ENCODE data around the gene RFTN1. TPM values are rescaled to one million over a fixed set of nuclear protein-coding genes. Genes with fewer than 3 reads are reported as not detected.
A peak's percentile ranks its signal among the peaks of the same experiment; 100 is the strongest.

The RFTN1 gene
- total and polyA plus RNA-seq, 10 of the 15 experiments (the other 5 are each of a cell fraction or from before 2014, with no cell fraction given): 20.6 to 213 (median 147) TPM

DNA sequence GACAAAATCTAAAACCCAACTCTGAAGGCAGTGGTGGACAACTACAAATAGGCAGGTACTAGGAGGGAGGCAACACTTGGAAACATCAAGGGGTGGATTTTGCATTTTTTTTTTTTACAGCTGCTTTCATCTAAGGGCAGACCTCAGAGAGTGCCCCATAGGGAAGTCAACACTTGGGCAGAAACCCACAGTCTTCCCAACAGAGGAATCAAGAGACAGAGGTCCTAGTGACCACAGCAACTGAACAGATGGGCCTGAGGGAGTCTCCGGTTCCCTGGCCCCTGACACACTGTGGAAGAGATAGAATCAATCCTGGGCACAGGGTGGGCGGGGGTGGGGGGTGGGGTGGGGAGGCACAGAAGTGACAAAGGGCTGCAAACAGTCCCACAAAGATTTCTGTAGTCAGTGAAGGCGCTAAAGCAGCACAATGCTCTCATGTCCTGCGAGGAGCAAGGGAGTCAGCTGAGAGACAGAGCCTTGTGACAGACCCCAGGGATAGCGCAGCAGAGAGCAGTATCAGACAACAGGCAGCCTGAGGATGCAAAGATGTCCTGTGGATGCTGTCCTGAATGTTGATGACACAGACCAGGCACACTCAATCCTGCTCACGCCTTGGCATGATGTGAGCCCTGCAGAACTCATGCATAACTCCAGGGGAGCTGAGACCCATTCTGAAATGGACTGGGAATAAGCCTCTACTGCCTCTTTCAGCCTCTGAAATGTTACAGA, 6.9 kb upstream of the RFTN1 start (continued):
- TF ChIP-seq IRF3 (IDR thresholded peaks at IDR 0.05) (no peak), TCF12 (IDR thresholded peaks at IDR 0.05; ENCODE audit: low read depth, low read length) (no peak), BMI1 (IDR thresholded peaks at IDR 0.05; ENCODE audit: borderline replicate concordance) (no peak), RB1 (IDR thresholded peaks at IDR 0.05; ENCODE audit: borderline replicate concordance) (no peak; the same call in 1 of the 2 replicates), USF1 (IDR thresholded peaks at IDR 0.05; ENCODE audit: borderline replicate concordance, extremely low read length, insufficient read depth, low read depth, low read length) (no peak), LARP7 (IDR thresholded peaks at IDR 0.05) (peak; percentile 89), ESRRA (IDR thresholded peaks at IDR 0.05; ENCODE audit: low read length) (no peak)
- TF ChIP-seq, protein P1, sequence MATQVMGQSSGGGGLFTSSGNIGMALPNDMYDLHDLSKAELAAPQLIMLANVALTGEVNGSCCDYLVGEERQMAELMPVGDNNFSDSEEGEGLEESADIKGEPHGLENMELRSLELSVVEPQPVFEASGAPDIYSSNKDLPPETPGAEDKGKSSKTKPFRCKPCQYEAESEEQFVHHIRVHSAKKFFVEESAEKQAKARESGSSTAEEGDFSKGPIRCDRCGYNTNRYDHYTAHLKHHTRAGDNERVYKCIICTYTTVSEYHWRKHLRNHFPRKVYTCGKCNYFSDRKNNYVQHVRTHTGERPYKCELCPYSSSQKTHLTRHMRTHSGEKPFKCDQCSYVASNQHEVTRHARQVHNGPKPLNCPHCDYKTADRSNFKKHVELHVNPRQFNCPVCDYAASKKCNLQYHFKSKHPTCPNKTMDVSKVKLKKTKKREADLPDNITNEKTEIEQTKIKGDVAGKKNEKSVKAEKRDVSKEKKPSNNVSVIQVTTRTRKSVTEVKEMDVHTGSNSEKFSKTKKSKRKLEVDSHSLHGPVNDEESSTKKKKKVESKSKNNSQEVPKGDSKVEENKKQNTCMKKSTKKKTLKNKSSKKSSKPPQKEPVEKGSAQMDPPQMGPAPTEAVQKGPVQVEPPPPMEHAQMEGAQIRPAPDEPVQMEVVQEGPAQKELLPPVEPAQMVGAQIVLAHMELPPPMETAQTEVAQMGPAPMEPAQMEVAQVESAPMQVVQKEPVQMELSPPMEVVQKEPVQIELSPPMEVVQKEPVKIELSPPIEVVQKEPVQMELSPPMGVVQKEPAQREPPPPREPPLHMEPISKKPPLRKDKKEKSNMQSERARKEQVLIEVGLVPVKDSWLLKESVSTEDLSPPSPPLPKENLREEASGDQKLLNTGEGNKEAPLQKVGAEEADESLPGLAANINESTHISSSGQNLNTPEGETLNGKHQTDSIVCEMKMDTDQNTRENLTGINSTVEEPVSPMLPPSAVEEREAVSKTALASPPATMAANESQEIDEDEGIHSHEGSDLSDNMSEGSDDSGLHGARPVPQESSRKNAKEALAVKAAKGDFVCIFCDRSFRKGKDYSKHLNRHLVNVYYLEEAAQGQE (IDR thresholded peaks at IDR 0.05; ENCODE audit: low read depth, low read length): no peak
- TF ChIP-seq, protein P2, sequence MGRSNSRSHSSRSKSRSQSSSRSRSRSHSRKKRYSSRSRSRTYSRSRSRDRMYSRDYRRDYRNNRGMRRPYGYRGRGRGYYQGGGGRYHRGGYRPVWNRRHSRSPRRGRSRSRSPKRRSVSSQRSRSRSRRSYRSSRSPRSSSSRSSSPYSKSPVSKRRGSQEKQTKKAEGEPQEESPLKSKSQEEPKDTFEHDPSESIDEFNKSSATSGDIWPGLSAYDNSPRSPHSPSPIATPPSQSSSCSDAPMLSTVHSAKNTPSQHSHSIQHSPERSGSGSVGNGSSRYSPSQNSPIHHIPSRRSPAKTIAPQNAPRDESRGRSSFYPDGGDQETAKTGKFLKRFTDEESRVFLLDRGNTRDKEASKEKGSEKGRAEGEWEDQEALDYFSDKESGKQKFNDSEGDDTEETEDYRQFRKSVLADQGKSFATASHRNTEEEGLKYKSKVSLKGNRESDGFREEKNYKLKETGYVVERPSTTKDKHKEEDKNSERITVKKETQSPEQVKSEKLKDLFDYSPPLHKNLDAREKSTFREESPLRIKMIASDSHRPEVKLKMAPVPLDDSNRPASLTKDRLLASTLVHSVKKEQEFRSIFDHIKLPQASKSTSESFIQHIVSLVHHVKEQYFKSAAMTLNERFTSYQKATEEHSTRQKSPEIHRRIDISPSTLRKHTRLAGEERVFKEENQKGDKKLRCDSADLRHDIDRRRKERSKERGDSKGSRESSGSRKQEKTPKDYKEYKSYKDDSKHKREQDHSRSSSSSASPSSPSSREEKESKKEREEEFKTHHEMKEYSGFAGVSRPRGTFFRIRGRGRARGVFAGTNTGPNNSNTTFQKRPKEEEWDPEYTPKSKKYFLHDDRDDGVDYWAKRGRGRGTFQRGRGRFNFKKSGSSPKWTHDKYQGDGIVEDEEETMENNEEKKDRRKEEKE (IDR thresholded peaks at IDR 0.05): no peak
